HG02610 (cell line): Measurements from ENCODE around the gene HAGH.
A peak's percentile ranks its signal among the peaks of the same experiment; 100 is the strongest.
"Not testable (repeated sequence)": the region's sequence is repeated elsewhere in the genome, so short reads cannot be mapped to it uniquely, and the experiment has no call there.

Experiments
- ATAC-seq: cut with Tn5 transposase; IDR thresholded peaks from one replicate; pipeline ENCODE4 v1.9.1; 2021; ENCODE audit warnings: mild to moderate bottlenecking, moderate library complexity; ENCODE audit not compliant: unreplicated experiment

HAGH gene

GRCh38 chr16:1826691-1827573 lies at the start of gene HAGH, which contains the start of gene FAHD1:
TSS of gene HAGH (minus strand) at chr16:1826825. CDS start at chr16:1826787, 38 bp downstream.
TSS of gene FAHD1 (plus strand) at chr16:1827206. CDS start at chr16:1827239, 33 bp downstream.
- peak; percentile 78 for ATAC-seq

GRCh38 chr16:1876066-1876465 lies 49.4 kb upstream of the HAGH start:
- not testable (repeated sequence) for ATAC-seq

DNA sequence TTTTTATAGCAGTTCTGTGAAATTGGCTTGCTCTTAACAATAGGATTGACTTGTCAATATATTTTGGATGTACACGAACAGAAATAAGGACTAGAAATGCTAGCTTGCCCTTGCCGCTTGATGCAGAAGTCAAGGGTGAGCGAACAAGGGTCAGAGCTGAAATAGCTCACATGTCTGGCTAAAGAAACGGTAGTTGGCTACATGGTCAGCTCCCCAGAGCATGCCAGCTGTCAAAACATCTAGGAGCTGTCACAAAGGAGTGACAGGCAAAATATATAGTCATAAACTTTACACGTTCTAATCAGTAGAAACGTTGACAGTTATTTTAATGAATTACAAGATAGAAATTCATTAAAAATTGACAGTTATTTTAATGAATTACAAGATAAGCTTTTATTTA lies 48.2 kb upstream of the HAGH start:
- ATAC-seq, result no peak

GRCh38 chr16:1871974-1872635 lies 45.5 kb upstream of the HAGH start, which contains the start of gene MEIOB:
TSS of gene MEIOB (minus strand) at chr16:1872164. CDS start at chr16:1868175, 3,989 bp downstream.
- ATAC-seq, result no peak

DNA sequence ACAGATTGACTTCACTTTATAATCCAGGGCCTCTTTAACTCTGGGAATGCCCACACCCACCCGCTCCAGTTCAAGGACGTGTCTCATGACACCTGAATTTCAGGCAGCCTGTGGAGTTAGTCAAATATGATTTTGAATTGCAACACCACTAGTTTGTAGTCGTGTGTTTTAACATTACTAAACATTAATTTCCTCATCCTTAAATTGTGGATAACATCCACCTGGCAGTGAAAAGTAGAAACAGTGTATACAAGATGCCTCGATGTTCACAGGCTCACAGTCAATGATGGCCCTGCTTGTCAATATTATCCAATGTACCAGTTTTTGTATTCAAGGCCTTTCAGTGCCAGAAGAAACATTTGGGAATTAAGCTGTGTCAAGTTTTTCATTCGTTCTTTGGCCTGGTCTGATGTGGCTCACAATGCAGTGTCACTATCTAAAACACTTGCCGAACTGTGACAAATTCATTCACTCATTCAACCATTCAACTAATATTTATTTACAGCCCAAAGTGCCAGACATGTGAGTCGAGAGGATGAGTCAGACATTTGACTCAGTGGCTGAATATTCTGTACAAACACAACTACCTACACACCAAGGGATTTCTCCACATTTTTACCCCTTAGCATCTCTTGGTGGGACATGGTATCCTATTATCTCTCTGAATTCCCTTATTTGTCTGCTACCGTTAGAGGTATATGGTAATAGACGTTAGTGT lies 43.9 kb upstream of the HAGH start:
- no peak for ATAC-seq

DNA sequence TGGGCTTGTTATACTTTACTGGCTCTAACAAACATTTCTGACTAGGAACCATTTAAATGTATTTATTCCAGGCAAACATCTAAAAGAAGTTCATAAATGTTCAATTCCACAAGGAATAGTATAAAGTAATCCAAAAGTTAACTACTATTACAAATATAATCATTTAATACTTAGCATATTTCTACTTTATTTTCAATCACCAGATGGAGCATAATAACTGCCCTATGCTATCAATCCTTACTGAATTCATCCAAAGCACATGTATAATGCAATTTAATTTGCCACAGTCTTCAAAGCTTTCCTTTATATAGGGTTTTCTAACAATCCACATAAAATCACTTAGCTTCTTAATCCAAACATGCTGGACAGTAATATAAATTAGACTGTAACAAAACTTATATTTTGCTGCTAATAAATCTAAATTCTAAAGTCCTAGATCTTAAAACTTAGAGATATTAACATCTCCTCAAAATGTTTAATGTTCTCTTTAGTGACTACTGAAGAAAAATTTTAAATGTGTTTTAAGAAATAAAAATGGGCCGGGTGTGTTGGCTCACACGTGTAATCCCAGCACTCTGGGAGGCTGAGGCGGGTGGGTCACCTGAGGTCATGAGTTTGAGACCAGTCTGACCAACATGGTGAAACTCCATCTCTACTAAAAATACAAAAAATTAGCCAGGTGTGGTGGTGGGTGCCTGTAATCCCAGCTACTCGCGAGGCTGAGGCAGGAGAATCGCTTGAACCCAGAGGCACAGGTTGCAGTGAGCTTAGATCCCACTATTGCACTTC lies 39.5 kb upstream of the HAGH start:
- ATAC-seq, result no peak

GRCh38 chr16:1863681-1864460 lies 37.2 kb upstream of the HAGH start:
- no peak for ATAC-seq

DNA sequence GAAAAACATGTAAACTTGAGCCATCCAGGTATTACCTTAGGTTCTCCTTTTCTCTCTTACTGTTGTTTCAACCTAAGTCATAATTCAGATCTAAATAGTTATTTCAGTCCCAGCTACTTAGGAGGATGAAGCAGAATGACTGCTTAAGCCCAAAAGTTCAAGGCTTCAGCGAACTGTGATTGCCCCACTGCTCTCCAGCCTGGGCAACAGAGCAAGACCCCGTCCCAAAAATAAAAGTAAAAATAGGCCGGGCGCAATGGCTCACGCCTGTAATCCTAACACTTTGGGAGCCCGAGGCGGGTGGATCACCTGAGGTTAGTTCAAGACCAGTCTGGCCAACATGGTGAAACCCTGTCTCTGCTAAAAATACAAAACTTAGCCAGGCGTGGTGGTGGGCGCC lies 35.8 kb upstream of the HAGH start:
- no peak for ATAC-seq

DNA sequence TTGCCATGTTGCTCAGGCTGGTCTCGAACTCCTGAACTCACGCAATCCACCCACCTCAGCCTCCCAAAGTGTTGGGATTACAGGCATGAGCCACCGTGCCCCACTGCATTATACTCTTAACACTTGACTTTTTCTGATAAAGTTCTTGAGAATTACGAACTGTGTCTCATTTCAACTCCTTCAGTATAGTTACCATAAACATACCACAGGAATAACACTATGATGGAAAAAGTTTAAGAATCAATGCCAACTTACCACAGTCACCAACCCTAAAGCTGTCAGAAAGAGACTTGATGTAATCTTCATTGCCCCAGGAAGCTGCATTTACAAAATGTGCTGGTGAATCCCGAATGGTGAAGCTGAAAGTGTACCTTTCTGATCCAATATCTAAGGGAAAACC lies 35.1 kb upstream of the HAGH start:
- ATAC-seq, result no peak

- ATAC-seq, result no peak
Measured at GRCh38 chr16:1859650-1860049, 33.0 kb upstream of the HAGH start.

- ATAC-seq, result no peak
Measured at GRCh38 chr16:1858189-1858865, 31.7 kb upstream of the HAGH start.

DNA sequence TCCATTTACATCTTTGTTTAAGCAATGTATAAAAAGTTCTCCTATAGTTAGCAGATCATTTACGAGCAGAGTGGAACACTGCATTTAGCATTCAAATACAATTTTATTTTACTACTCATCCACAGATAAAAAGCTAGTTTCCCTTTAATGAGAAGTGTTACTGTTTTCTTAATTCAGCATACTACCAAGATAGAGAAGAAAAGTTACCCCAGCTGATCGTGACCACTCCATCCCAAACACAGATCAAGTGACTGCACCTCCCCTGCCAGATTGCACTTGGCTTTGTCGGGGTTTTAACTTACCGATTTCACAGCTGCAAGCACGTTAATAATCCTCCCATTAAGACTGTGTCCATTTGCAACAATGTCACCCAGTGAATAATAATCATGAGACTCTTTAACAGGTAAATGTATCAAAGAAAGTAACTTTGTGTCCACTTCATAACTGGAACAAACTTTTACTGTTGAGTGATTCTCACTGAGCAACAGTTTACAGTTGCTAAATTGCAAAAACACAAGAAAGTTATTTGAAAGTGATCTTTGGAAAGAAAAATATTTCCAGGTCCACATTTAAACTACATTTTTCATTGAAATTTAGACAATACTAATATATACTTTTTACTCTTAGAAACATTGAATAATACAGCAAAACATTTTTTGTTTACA lies 30.9 kb upstream of the HAGH start:
- no peak for ATAC-seq

GRCh38 chr16:1851793-1852192 lies 25.2 kb upstream of the HAGH start:
- no peak for ATAC-seq

DNA sequence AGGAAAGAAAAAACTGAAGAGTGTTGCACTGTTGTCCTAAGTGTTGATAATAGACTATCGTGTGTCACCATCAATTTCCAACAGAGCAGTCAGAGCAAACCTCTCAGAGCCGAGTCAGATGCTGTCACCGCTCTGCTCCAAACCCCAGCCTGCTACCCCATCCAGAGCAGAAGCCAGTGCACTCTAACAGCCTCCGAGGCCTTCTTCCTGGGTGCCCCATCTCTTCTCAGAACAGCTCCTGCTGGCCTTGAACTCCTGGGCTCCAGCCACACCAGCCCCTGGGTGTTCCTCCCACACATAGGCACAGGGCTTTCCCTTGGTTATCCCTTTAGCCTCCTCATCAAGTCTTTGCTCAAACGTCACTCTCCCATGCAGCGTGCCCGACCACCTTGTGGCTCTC lies 24.4 kb upstream of the HAGH start:
- no peak for ATAC-seq

- no peak for ATAC-seq
Measured at GRCh38 chr16:1846416-1846815, 19.8 kb upstream of the HAGH start.

GRCh38 chr16:1845985-1846384 lies 19.4 kb upstream of the HAGH start:
- ATAC-seq, result no peak

- no peak for ATAC-seq
Measured at GRCh38 chr16:1839554-1839953, 12.9 kb upstream of the HAGH start.

DNA sequence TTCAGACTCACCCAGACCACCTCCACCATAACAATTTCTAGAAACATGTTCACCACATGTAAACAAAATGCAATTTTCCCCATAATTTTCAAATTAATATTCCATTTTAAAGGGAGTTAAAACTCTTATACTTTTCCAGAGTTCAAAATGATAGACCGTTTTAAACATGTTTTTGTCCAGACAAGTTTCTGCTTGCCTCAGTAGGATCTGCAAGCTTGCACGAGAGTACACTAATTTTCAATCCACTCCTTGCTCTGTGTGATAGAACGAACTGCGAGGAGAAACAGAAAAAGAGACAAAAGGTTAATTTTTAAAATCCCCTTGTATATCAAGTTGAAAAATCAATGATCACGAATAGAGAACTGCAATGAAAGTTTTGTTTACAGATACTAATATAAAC lies 7.5 kb upstream of the HAGH start:
- no peak for ATAC-seq
